Muscle layer of colon (tissue), 2 donors: ENCODE results near the gene TNPO2.
A peak's percentile ranks its signal among the peaks of the same experiment; 100 is the strongest.
"Not testable (repeated sequence)": the region's sequence is repeated elsewhere in the genome, so short reads cannot be mapped to it uniquely, and the experiment has no call there.

Source experiments
- H3K27ac ChIP-seq: one replicate; pipeline ENCODE4 v1.7.0; 2013; ENCODE audit warnings: low read depth, mild to moderate bottlenecking, low read length, moderate library complexity
- H3K27me3 ChIP-seq, 2 donors: one replicate each; pipeline ENCODE4 v1.7.0; 2013; ENCODE audit warnings: low read length in 2 of 2, mild to moderate bottlenecking in 2 of 2; ENCODE audit not compliant: insufficient read depth in 2 of 2, control insufficient read depth in 1 of 2
- H3K36me3 ChIP-seq: one replicate; pipeline ENCODE4 v1.7.0; 2013; ENCODE audit warnings: mild to moderate bottlenecking, low read length; ENCODE audit not compliant: insufficient read depth
- H3K4me1 ChIP-seq: one replicate; pipeline ENCODE4 v1.7.0; 2013; ENCODE audit warnings: mild to moderate bottlenecking, low read length; ENCODE audit not compliant: insufficient read depth
- H3K4me3 ChIP-seq, 2 donors: one replicate each; pipeline ENCODE4 v1.7.0; 2013; ENCODE audit warnings: low read length in 2 of 2, low read depth in 1 of 2, mild to moderate bottlenecking in 1 of 2, moderate library complexity in 1 of 2
- H3K9ac ChIP-seq: one replicate; pipeline ENCODE4 v1.7.0; 2013; ENCODE audit warnings: low read length
- H3K9me3 ChIP-seq: one replicate; pipeline ENCODE4 v1.7.0; 2013; ENCODE audit warnings: mild to moderate bottlenecking, low read length
- donor health status: abdominal sarcoma.
- donor health status: Adenocarcinoma of cecum.

The TNPO2 gene

DNA sequence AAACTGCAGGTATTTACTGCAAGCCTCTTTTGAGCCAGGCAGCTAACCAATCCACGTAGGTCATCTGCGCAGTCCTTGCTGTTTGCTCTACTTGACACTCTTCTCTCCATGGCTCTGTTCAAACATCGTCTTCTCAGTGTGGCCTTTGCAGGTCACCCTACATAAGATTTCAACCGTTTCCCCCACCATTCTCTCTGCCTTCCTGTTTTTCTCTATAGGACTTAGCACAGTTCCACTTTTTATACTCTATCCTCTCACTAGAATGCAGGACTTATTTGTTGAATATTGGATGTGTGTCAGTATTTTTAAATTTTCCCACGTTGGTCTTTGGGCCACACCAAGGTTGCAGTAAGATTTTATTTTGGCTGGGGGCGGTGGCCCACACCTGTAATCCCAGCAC, 25.6 kb downstream of the TNPO2 start:
- H3K4me3 ChIP-seq, result no peak overlapping the region
- no peak overlapping the region for H3K9ac ChIP-seq
- no peaks in the 10 kb centered on the region for H3K9me3 ChIP-seq
- H3K36me3 ChIP-seq, result peaks cover 20% of the 10 kb centered on the region
- H3K27ac ChIP-seq, result no peak overlapping the region
- H3K27me3 ChIP-seq, result no peaks in the 10 kb centered on the region
- H3K4me1 ChIP-seq, result peaks cover 13% of the 10 kb centered on the region

DNA sequence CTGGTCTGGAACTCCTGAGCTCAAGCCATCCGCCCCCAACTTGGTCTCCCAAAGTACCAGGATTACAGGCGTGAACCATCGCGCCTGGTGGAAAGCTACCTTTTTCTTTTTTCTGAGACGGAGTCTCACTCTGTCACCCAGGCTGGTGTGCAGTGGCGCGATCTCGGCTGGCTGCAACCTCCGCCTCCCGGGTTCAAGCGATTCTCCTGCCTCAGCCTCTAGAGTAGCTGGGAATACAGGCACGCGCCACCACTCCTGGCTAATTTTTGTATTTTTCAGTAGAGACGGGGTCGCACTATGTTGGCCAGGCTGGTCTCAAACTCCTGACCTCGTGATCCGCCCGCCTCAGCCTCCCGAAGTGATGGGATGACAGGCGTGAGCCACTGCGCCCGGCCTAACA, 26.3 kb downstream of the TNPO2 start:
- peaks cover 13% of the 10 kb centered on the region for H3K36me3 ChIP-seq

DNA sequence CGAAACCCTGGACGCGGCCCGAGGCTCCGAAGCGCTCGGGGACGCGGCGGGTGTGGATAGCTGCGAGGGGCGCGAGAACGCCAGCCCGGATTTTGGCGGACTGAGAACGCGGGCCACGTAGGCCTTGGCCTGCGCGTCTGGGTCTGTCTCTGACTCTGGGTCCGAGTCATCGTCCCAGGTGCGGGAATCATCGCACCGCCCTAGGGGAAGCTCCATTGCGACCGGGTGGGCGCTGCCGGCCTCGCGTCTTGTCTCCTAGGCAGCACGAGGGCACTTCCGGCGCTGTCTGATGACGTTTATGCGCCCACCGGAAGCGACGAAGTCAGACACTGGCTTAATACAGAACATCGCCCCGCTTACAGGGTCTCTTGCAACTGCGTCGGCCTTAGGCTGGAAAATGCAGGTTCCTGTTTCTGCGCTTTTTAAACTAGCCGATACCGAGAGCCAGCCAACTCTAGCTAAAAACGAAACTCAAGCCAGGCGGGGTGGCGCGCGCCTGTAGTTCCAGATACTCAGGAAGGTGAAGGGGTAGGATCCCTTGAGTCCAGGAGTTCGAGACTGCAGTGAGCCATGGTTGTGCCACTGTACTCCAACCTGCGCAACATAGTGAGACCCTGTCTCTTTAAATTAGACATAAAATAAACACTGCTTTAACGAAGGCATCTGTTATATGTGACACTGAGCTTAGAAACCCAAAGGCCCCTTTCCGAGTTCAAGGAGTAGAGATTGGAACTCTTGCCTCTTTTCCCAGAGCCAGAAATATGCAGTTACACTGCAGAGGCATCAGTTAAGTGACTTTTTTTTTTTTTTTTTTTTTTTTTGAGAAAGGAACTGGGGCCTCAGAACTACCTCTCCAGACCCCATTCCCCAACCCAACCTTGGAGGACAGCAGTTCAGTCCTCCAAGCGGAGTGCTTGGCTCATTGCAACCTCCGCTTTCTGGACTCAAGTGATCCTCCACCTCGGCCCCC, 27.1 kb downstream of the TNPO2 start, which contains the start of gene FBXW9:
Gene FBXW9, minus strand, starts transcription at position 266 of the 970 bp plus-strand sequence. Its CDS starts 50 bp downstream, at position 216.
- peak within 1 kb of the TSS; percentile 75 to 80 for H3K4me3 ChIP-seq
- H3K27ac ChIP-seq, result peak within 1 kb of the TSS; percentile 88
- H3K9ac ChIP-seq, result peak within 1 kb of the TSS; percentile 41
- no peaks in the 10 kb centered on the region for H3K9me3 ChIP-seq
- H3K27me3 ChIP-seq, result no peaks in the 10 kb centered on the region
- H3K4me1 ChIP-seq, result peaks cover 13% of the 10 kb centered on the region
- peaks cover 10% of the 10 kb centered on the region for H3K36me3 ChIP-seq

More for the DNA sequence above, 26.3 kb downstream of the TNPO2 start:
- not testable (repeated sequence) for H3K9ac ChIP-seq, H3K27ac ChIP-seq, H3K27me3 ChIP-seq, H3K9me3 ChIP-seq, H3K4me3 ChIP-seq
- peaks cover 13% of the 10 kb centered on the region for H3K4me1 ChIP-seq

DNA sequence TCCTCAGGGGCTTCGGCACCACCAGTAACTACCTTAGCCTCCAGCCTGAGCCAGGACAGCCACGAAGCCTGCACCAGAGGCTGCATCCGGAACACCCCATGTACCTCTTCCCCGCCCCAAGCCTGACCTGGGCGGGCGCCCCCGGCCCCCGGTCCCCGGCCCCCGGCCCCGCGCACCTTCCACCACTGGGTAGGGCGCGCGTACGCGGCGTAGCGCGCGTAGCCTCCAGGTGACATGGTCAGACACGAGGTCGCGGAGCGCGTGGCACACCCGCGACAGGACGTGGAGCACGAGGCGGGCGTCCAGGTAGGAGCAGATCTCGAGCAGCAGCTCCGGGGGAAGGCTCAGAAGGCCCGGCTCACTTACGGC, 27.8 kb downstream of the TNPO2 start:
- Histone ChIP-seq H3K4me3 (peak overlapping the region; percentile 75 to 80), H3K27ac (peak overlapping the region; percentile 88), H3K36me3 (peaks cover 3% of the 10 kb centered on the region), H3K9ac (peak overlapping the region; percentile 41), H3K27me3 (no peaks in the 10 kb centered on the region), H3K4me1 (peaks cover 13% of the 10 kb centered on the region), H3K9me3 (no peaks in the 10 kb centered on the region)

DNA sequence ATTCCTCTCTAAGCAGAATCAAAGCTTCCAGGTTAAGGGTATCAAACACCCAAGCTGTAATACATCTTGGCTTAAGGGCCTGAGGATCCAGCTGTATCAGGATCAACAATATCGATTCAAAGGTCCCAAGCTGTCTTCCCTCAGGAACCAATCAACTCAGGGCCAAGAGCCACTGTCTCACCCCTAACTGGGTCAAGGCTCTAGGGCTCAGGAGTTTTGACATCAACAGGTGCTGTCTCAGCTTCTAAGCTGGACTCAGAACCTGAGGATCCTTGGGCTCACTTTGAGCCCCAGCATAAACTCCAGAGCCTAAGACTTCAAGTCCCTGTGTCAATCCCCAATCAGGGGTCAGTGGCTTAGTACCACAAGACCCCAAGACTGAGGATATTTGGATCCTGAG, 28.2 kb downstream of the TNPO2 start:
- Histone ChIP-seq H3K9ac (peak overlapping the region; percentile 41), H3K27me3 (no peaks in the 10 kb centered on the region), H3K4me3 (peak overlapping the region; percentile 75 to 80), H3K27ac (no peak overlapping the region), H3K9me3 (no peaks in the 10 kb centered on the region), H3K36me3 (no peaks in the 10 kb centered on the region), H3K4me1 (peaks cover 13% of the 10 kb centered on the region)

DNA sequence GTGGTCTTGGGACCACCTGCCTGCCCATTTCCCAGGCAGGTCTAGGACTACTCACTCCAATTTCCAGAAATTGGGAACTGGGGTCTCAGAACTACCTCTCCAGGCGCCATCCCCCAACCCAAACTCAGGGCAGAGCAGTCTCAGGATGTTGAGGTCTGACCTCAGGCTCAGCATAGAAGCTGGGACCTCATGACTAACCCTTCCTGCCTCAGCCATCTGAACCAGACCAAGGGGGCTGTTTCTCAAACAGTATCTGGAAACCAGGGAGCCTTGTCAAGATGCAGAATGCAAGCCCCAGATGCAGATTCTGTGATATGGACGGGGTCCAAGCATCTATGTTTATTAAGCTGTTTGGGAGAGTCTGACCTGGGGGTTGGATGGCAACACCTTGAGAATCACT, 28.6 kb downstream of the TNPO2 start:
- Histone ChIP-seq H3K36me3 (no peaks in the 10 kb centered on the region), H3K4me1 (peaks cover 13% of the 10 kb centered on the region), H3K27me3 (no peaks in the 10 kb centered on the region), H3K4me3 (no peak overlapping the region), H3K9ac (no peak overlapping the region), H3K27ac (no peak overlapping the region), H3K9me3 (no peaks in the 10 kb centered on the region)

DNA sequence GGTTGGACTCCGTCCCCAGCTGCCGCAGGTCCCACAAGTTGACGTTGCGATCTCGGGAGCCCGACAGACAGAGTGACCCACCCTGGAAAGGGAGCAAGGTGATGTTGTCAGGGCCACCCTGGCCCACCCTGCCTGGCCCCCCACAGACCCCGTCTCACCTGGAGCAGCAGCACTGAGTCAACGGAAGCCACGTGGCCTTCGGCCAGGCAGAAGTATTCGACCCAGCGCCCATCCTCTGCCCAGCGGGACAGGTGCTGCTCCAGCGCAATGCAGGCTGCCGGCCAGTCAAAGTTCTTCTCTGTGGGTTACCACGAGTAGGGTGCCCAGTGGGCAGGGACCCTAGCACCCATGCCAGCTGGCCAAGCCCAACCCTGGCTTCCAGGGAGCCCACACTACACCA, 29.1 kb downstream of the TNPO2 start:
- no peak overlapping the region for H3K9ac ChIP-seq
- H3K4me1 ChIP-seq, result peaks cover 13% of the 10 kb centered on the region
- H3K27me3 ChIP-seq, result no peaks in the 10 kb centered on the region
- no peak overlapping the region for H3K27ac ChIP-seq
- H3K36me3 ChIP-seq, result no peaks in the 10 kb centered on the region
- H3K4me3 ChIP-seq, result no peak overlapping the region
- H3K9me3 ChIP-seq, result no peaks in the 10 kb centered on the region

DNA sequence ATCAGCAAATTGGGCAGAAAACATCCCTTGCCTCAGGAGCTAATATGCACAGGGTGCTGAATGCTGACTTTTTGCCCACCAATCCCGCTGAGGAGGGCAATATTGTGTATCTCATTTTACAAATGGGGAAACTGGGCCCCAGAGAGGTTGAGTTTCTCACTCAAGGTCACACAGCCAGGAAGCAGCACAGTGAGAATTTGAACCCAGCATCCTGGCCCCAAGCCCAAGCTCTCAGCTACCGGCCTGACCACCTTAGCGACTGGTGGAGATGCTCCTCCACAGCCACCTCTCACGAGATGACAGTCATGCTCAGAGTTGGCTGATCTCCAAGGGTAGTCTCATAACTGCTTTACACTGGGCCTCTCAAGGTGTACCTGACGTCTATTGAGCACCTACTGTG, 30.8 kb downstream of the TNPO2 start:
- Histone ChIP-seq H3K27me3 (no peaks in the 10 kb centered on the region), H3K27ac (no peak overlapping the region), H3K4me1 (peaks cover 13% of the 10 kb centered on the region), H3K9me3 (no peaks in the 10 kb centered on the region), H3K9ac (no peak overlapping the region), H3K4me3 (no peak overlapping the region), H3K36me3 (no peaks in the 10 kb centered on the region)

DNA sequence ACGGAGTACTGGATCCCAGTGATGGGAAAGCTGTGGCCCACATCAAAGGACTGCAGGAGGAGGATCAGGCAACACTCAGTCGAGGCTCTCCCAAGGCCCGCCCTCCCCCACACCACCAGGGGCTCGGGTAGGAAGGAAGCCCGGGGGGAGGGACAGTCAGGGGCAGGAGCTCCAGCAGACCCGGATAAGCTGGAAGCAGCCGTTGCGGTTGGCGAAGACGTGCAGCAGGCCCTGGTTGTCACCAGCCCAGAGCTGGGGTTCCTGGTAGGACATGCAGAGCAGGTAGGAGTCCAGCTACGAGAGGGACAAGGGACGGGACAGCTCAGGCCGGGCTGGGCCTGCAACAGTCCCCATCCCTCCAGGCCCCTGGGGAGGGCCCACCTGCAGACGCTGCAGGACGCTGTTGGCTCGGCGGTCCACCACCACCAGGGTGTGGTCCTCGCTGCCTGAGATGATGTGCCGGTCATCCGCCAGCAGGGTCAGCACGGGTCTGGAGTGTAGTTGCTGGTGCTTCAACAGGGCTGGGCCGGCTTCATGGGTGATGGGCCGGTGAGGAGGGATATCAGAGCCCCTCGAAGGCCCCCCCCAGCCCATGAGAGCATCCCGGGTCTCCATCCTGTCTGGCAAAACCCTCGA, 34.0 kb downstream of the TNPO2 start:
- no peaks in the 10 kb centered on the region for H3K36me3 ChIP-seq
- no peak overlapping the region for H3K9ac ChIP-seq
- H3K9me3 ChIP-seq, result no peaks in the 10 kb centered on the region
- no peak overlapping the region for H3K27ac ChIP-seq
- no peaks in the 10 kb centered on the region for H3K27me3 ChIP-seq
- H3K4me1 ChIP-seq, result no peaks in the 10 kb centered on the region
- H3K4me3 ChIP-seq, result no peak overlapping the region

DNA sequence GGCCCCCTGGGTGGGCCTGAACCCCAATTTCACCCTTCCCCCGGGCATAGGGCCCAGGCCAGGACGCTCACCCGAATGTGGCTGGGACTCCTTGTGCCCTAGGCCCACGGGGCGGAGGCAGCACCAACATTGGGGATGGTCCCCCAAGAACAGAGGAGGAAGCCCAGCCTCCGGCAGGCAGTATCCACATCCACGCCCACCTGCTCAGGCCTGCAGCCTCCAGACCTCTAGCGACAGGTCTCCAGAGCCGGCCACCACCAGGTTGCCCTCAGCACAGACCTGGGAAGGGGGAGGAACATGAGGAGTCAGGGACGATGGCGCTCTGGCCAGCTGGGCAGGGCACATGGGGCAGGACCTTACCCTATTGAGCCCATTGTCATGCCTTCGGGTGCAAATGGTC, 34.7 kb downstream of the TNPO2 start:
- H3K9ac ChIP-seq, result no peak overlapping the region
- H3K27me3 ChIP-seq, result no peaks in the 10 kb centered on the region
- no peaks in the 10 kb centered on the region for H3K4me1 ChIP-seq
- H3K27ac ChIP-seq, result no peak overlapping the region
- no peak overlapping the region for H3K4me3 ChIP-seq
- no peaks in the 10 kb centered on the region for H3K36me3 ChIP-seq
- H3K9me3 ChIP-seq, result no peaks in the 10 kb centered on the region

DNA sequence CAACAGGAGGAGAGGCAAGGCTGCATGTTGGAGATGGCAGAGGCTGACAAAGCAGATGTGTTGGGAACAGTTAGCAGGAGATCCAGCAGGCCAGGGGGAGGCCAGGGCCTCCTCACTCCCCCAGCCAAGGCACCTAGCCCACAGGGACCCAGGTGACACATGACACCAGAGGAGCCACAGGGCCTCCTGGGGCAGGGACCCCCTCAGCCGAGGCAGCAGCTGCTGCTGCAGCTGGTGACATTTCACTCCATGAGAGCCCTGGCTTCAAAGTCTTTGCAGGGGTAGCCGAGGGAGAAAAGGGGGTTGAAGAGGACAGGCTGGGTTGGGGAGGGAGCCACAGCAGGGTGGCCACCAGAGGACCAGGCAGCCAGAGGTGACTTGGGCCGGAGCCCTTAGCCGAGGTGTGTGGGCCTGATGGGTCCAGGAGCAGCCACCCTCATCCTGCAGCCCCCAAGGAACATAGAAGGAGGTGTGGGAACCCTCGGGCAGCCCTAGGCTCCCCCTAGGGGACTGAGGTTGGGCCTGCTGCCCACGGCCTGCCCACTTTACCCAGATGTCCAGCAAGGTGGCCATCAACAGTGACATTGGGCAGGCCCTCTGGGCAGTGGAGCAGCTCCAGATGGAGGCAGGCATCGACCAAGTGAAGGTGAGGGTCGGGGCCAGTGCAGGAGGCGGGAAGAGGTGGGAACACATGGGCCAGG, 36.1 kb downstream of the TNPO2 start, which contains the start of gene GNG14:
Gene GNG14, plus strand, starts transcription at position 503 of the 701 bp plus-strand sequence. Its CDS starts 51 bp downstream, at position 554.
- Histone ChIP-seq H3K9ac (no peak within 1 kb of the TSS), H3K9me3 (no peaks in the 10 kb centered on the region), H3K4me3 (no peak within 1 kb of the TSS), H3K27ac (no peak within 1 kb of the TSS), H3K4me1 (no peaks in the 10 kb centered on the region), H3K27me3 (no peaks in the 10 kb centered on the region), H3K36me3 (no peaks in the 10 kb centered on the region)
